Psoas muscle (tissue), 8 donors: ENCODE data around the gene SYNGR1. TPM values are rescaled to one million over a fixed set of nuclear protein-coding genes. Genes with fewer than 3 reads are reported as not detected.

ENCODE experiments used
- ATAC-seq, 4 donors: fragments of 200-7000 bp; cut with Tn5 transposase; one replicate each; pipeline ENCODE4 v1.9.1; 2020; ENCODE audit warnings: moderate library complexity in 3 of 4, mild to moderate bottlenecking in 2 of 4
- DNase-seq, 2 donors: peaks; one replicate each; pipeline ENCODE4 v3.0.0-alpha.2; 2020
- H3K27ac ChIP-seq: fragments of 200-600 bp; one replicate; pipeline ENCODE4 v1.8.0; 2022
- H3K27me3 ChIP-seq, 3 donors: fragments of 200-600 bp in 1 of 3; one replicate each; pipeline versions ENCODE4 v1.6.1 to v1.8.0; 2013 to 2022; ENCODE audit warnings: low read length in 2 of 3, mild to moderate bottlenecking in 2 of 3, moderate library complexity in 1 of 3; ENCODE audit not compliant: insufficient read depth in 3 of 3
- H3K36me3 ChIP-seq, 2 donors: fragments of 200-600 bp in 1 of 2; one replicate each; pipeline versions ENCODE4 v1.6.1 to v1.8.0; 2013 to 2022; ENCODE audit warnings: low read depth in 1 of 2, mild to moderate bottlenecking in 1 of 2, moderate library complexity in 1 of 2; ENCODE audit not compliant: insufficient read depth in 1 of 2
- H3K4me1 ChIP-seq: fragments of 200-600 bp; one replicate; pipeline ENCODE4 v1.8.0; 2022
- H3K4me3 ChIP-seq: fragments of 200-600 bp; one replicate; pipeline ENCODE4 v1.8.0; 2022; ENCODE audit warnings: mild to moderate bottlenecking
- H3K9me3 ChIP-seq: fragments of 200-600 bp; one replicate; pipeline ENCODE4 v1.8.0; 2022
- CTCF ChIP-seq: fragments of 200-600 bp; IDR thresholded peaks from one replicate; pipeline ENCODE4 v1.8.0; 2022; ENCODE audit warnings: antibody characterized with exemption
- WGBS, 3 donors: extraction: QIAGEN DNeasy Blood & Tissue Kit; methylation state at CpG; one replicate each; pipeline versions ENCODE4 v1.1.6 to v1.1.7; 2013; 5-methylcytosine and 5-hydroxymethylcytosine counted together
- intact Hi-C, 2 donors: fragments of 100-400 bp; cut with DNase I; formaldehyde crosslinking; loops; one replicate each; pipeline versions ENCODE4 v1.11.0 to v1.14.2; 2022
- polyA plus RNA-seq, 3 donors: library from polyadenylated mRNA; stranded (reverse); fragments of 200-250 nt; gene quantifications; one replicate each; pipeline ENCODE4 v1.2.3, GENCODE V29; 2013
- total RNA-seq, 4 donors: library from RNA; stranded (reverse); fragmentation: NEBNext Ultra II Directional in 2 of 4; extraction: Animal tissue kit (Norgen Biotek cat#: 25700) in 2 of 4; gene quantifications; one replicate each; pipeline versions ENCODE4 v1.2.1 to v1.2.4, GENCODE V29; 2021 to 2023
- donor health status: healthy with polysubstance abuse.
- donor health status: DM: no; HTN: no; CAD: no; lungs with moderate emphysema.
- donor health status: Bipolar disorder and iron deficiency.
- donor health status: healthy.
- donor health status: DM: yes; HTN: yes; CAD: no.
- donor health status: DM: no; HTN: no; CAD: no.
- donor health status: DM: no; HTN: no; CAD: no.
- donor health status: DM: yes; HTN: yes; CAD: no.

Gene SYNGR1
- total and polyA plus RNA-seq, 7 donors, result 15.3 to 39.9 (median 20.4) TPM

- Histone ChIP-seq H3K27me3 (peaks cover 0 to 14% (median 0%) of the 10 kb centered on the region in 3 donors), H3K27ac (no peak overlapping the region), H3K4me1 (no peaks in the 10 kb centered on the region), H3K36me3 (peaks cover 0 to 12% of the 10 kb centered on the region in 2 donors), H3K4me3 (no peak overlapping the region), H3K9me3 (no peaks in the 10 kb centered on the region)
- WGBS, 3 donors, result 81 to 93% (median 90%) methylated on average over 8 of the region's 8 CpGs
- no peak for DNase-seq
- TF ChIP-seq CTCF, result no peak
- intact Hi-C loops, result no loop called here
- peak in 3 of 4 donors; percentile 40 to 67 (median 57) for ATAC-seq
Measured at GRCh38 chr22:39381930-39382329, 32.1 kb downstream of the SYNGR1 start.

- WGBS, 3 donors, result 67 to 71% (median 69%) methylated on average over 5 of the region's 5 CpGs
- H3K9me3 ChIP-seq, result no peaks in the 10 kb centered on the region
- DNase-seq (no peak), ATAC-seq (no peak)
- no peaks in the 10 kb centered on the region for H3K4me1 ChIP-seq
- no peak overlapping the region for H3K4me3 ChIP-seq
- no peak for TF ChIP-seq CTCF
- peaks cover 0 to 18% (median 0%) of the 10 kb centered on the region in 3 donors for H3K27me3 ChIP-seq
- intact Hi-C loops, result no loop called here
- H3K36me3 ChIP-seq, result peaks cover 0 to 7% of the 10 kb centered on the region in 2 donors
- H3K27ac ChIP-seq, result no peak overlapping the region
Measured at GRCh38 chr22:39382410-39382809, 32.6 kb downstream of the SYNGR1 start.

DNA sequence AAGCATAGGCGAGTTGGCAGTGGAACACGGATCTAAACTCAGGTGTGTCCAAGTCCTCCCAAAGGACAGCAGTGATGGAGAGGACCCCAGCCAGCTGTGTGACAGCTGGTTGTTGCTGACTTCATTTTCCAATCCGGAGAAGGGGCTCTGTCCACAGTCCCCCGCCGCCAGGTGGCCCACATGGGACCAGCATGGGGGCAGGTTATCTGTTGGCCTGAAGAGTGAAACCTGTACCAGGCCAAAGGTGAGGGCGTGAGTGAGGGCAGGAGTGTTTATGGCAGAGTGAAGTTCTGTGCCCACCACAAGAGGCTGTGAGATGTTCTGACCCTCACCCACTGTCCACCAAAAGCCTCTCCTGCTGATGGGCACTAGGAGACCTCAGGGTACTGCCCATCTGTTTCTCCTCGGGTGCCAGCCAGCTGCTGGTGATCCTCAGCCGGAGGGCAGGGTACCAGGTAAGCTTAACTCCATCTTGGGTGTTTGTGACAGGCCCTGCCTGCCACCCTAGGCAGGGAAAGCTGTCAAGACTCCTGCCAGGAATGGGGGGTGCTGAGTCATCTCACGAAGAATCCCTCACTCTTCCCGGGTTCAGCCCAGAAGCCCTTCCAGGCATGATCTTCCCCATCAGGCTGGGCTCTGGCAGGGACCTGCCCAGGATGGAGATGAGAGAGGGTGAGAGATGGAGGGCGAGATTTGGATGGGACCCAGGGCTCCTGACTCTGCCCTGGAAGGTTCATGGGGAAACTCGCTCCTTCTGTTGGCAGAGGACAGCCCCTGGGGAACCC lies 34.2 kb downstream of the SYNGR1 start:
- 48 to 60% (median 49%) methylated on average over 12 of the region's 12 CpGs for WGBS, 3 donors
- Histone ChIP-seq H3K36me3 (no peaks in the 10 kb centered on the region), H3K9me3 (no peaks in the 10 kb centered on the region), H3K4me3 (no peak overlapping the region), H3K27me3 (peaks cover 0 to 22% (median 0%) of the 10 kb centered on the region in 3 donors), H3K27ac (no peak overlapping the region), H3K4me1 (no peaks in the 10 kb centered on the region)
- ATAC-seq (peak in 1 of 4 donors; percentile 2), DNase-seq (no peak)
- intact Hi-C loops, result no loop called here
- TF ChIP-seq CTCF, result no peak

- no peak overlapping the region for H3K4me3 ChIP-seq
- intact Hi-C loops, result no loop called here
- no peaks in the 10 kb centered on the region for H3K36me3 ChIP-seq
- DNase-seq, result no peak
- peak; percentile 54 to 63 (median 58) for ATAC-seq
- no peaks in the 10 kb centered on the region for H3K9me3 ChIP-seq
- WGBS, 3 donors, result 34 to 40% (median 39%) methylated on average over 21 of the region's 21 CpGs
- H3K4me1 ChIP-seq, result no peaks in the 10 kb centered on the region
- H3K27ac ChIP-seq, result no peak overlapping the region
- peaks cover 0 to 22% (median 0%) of the 10 kb centered on the region in 3 donors for H3K27me3 ChIP-seq
- peak; percentile 22 for TF ChIP-seq CTCF
Measured at GRCh38 chr22:39384750-39385480, 35.1 kb downstream of the SYNGR1 start.
